ENCODE measurements around the gene CDHR4. TPM values are rescaled to one million over a fixed set of nuclear protein-coding genes. Genes with fewer than 3 reads are reported as not detected.

CDHR4 gene
- total RNA-seq, 2 donors from 2014 or later, result 0.24 TPM; not detected in 1

DNA sequence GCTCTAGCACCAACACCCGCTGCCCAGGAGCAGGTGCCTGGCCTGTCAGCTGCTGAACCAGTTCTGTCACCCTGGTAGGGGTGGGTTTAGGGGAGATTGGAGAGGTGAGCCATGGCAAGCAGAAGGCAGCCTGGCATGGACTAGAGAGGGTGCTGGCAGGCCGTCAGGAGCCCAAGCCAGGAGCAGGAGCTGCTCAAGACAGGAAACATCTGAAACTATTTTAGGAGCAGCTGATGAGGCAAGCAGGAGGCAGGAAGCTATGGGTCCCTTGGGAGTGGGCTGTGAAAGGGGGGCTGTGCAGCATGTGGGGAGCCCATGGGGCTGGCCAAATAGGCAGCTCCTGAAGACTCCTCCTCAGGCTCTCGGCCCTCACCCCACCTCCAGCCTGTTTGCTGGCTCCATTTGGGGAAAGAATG is 5.7 kb upstream of the CDHR4 start:
- peak; percentile 89 for DNase-seq
- peak; percentile 42 to 58 for ATAC-seq
- intact Hi-C loops (cut with DNase I), result no loop called here

DNA sequence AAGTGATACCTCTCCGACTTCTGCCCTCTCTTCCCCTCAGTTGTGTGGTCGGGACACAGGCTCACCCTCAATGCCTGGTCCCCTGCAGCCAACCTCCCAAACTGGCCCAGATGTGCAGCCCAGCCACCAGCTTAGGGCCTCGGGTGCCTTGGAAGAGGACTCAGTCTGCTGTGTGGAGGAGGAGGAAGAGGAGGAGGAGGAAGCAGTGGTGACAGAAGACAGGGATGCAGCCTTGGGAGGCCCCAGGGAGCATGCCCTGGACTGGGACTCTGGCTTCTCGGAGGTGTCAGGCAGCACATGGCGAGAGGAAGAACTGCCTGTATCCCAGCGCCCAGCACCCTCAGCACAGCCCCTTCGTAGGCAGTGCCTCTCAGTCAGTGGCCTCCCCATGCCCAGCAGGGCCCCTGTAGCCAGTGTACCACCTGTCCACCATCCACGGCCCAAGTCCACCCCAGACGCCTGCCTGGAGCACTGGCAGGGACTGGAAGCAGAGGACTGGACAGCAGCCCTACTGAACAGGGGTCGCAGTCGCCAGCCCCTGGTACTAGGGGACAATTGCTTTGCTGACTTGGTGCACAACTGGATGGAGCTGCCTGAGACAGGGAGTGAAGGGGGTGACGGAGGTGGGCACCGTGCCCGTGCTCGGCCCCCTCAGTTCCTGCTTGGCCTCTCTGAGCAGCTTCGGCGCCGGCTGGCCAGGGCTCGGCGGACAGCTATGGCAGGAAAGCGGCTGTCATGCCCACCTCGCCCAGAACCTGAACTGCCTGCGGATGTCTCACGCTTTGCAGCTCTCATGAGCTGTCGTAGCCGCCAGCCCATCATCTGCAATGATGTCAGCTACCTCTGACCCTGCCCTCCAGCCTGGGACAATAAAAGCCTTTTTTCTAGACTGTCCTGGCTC is 4.7 kb upstream of the CDHR4 start:
- DNase-seq (peak; percentile 58), ATAC-seq (no peak)
- intact Hi-C loops (cut with DNase I), result loop anchor here in 1 of 2 donors (5.0 kb wide), 1 partner anchor 38 kb away; no protein-coding TSS in a partner anchor

DNA sequence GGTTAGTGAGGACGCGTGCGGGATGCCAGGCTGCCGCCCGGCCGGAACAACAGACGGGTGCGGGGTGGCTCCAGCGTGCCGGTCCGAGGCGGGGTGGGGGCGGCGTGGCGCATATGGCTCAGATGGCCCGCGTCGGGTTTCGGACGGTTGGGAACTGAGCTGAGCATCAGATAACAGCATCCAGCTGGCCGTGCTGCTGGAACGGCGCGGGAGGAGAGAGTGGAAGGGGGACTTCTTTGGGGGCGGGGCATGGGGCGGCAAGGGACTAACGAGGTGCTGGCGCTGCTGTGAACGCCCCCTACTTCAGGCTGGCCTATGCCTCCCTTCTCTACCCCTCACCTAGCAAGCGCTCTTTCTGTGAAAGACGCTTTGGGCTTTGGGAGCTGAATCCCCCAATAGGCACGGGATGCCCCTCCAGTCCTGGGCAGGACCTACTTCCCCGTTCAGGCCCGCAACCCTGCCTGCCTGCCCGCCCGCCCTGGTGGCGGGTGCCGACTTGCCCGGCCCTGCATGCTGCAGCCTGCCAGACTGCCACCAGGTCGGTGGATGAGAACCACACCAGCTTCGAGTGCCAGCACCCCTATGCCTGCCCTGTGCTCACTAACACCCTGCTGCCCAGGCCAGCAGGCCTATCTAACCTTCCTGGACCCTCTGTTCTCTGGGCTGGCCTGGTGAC is 3.9 kb upstream of the CDHR4 start:
- DNase-seq (peak; percentile 39), ATAC-seq (peak; percentile 6 to 13)
- intact Hi-C loops (cut with DNase I), result loop anchor here (1.0 to 5.0 kb wide), 3 partner anchors 36 to 103 kb away; no protein-coding TSS in a partner anchor

- peak; percentile 84 to 87 for ATAC-seq
- intact Hi-C loops (cut with DNase I), result loop anchor here (1.0 to 5.0 kb wide), 3 partner anchors 36 to 104 kb away; no protein-coding TSS in a partner anchor
- peak; percentile 93 for DNase-seq
Measured at GRCh38 chr3:49802719-49803464, 3.2 kb upstream of the CDHR4 start, which contains the start of gene INKA1. INKA1 (plus strand) TSS chr3:49803261; CDS start chr3:49803393, 132 bp downstream.

GRCh38 chr3:49801160-49801559 is 1.5 kb upstream of the CDHR4 start:
- DNase-seq (no peak), ATAC-seq (no peak)
- intact Hi-C loops (cut with DNase I), result loop anchor here in 1 of 2 donors (5.0 kb wide), 1 partner anchor 41 kb away; no protein-coding TSS in a partner anchor

DNA sequence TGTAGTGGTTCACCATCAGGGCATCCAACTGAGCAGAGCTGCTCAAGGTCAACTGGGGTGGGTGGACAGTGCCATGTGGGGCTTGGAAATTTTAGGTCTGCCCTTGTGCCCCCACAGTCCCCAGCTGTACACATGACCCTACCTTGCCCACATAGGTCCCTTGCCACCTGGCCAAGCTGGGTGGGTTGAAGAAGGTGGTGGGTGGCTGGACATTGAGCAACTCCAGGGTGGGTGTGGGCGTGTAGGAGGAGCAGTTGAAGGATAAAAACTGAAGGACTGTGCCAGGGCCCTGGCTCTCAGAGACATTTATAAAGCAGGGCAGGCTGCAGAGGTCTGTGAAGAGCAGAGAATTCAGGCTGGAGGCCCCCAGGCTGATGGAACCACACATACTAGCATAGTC is 568 bp downstream of the CDHR4 start:
- intact Hi-C loops (cut with DNase I), result no loop called here
- ATAC-seq, result no peak
- no peak for DNase-seq

- no peak for DNase-seq
- intact Hi-C loops (cut with DNase I), result no loop called here
- ATAC-seq, result no peak
Measured at GRCh38 chr3:49794926-49795905, 4.5 kb downstream of the CDHR4 start.

DNA sequence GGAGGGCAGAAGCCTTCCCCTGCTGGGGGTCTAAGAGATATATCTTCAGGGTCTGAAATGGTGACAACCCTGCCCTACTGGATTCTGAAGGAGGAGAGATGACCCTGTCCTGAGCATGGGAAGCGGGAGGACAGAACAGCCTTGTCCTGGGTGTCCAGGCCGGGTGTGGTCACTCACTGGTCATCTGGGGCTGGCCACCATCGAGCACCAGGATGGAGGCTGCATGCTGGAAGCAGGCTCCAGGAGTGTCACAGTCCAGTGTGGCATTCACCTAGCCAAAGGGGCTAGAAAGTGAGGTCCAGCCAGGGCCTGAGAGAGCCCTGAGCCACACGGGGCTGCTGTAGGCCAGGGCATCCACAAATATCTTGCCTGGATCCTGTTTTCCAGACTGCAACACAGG is 5.2 kb downstream of the CDHR4 start:
- intact Hi-C loops (cut with DNase I), result no loop called here
- no peak for ATAC-seq
- no peak for DNase-seq

- ATAC-seq, result no peak
- intact Hi-C loops (cut with DNase I), result no loop called here
- no peak for DNase-seq
Measured at GRCh38 chr3:49793486-49794085, 6.1 kb downstream of the CDHR4 start.

- ATAC-seq (no peak), DNase-seq (no peak)
- intact Hi-C loops (cut with DNase I), result no loop called here
Measured at GRCh38 chr3:49792371-49793150, 7.1 kb downstream of the CDHR4 start.

DNA sequence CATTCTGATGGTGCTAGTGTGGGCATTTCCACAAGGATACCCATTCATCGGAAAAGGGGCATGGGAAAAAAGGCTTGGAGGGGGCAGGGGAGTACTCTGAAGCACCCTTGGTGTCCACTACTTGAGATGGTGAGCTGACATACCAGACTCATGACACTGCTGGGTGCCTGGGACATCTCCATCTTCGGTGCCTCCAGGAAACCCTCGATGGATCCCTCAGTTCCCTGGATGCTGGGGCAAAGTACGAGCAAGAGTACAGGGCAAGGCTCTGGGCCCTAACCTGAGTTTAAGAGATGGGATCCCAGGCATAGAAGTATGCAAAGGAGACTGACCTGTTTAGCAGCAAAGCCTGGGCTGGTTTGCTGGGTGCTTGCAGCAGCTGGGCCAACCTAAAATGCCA is 8.1 kb downstream of the CDHR4 start:
- intact Hi-C loops (cut with DNase I), result no loop called here
- ATAC-seq (no peak), DNase-seq (no peak)

DNA sequence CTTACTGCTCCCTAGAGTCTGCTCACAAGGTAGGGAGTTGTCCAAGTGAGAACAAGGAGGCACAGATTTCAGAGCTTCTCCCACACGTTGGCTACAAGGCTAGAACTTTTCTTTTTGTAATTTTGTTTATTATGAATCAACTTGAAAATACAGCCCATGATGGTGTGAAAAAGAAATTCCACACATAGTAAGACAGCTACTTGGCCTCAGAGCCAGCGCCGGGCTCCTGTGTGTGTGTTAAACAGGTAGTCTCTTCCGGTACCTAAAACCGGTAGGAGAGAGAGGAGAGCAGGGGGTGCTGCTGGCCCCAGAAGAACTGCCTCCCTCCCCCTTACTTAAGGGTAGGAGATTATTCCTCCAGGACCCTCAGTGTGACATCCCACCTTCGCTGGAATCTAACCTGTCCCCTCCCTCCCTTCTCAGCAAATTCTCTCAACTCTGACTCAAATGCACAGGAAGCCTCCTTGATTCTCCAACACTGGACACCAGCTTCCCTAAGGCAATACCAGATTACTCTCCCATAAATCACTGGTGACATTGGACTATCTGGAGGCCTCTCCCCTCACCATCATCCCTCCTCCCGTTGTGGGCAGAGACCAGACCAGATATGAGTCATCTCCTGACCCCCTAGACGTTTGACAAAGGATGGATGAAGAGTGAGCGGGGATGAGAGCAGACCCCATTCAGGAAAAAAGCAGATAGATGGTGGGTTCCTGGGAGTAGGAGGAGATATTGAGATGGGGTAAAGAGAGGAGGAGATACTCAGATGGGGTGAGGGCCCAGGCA is 8.9 kb downstream of the CDHR4 start:
- DNase-seq (no peak), ATAC-seq (no peak)
- intact Hi-C loops (cut with DNase I), result no loop called here

DNA sequence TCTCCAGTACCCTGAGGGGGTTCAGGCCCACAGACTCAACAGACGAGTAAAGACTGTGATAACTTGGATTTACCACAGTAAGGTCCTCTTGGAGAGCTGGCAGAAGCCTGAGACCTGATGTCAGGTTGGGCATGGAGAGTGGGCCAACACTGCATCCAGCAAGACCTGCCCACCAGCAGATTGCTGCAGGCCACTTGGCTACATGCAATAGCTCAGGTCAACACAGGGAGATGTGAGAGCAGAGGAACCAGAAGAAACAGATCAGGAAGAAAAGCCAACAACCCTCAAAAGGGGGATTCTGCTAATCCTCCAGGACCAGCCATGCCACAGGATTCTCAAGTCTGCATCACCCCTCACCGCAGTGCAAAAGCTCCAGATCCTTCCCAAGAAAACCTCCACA is 11.6 kb downstream of the CDHR4 start:
- intact Hi-C loops (cut with DNase I), result no loop called here
- ATAC-seq (no peak), DNase-seq (no peak)

- DNase-seq (no peak), ATAC-seq (no peak)
- intact Hi-C loops (cut with DNase I), result no loop called here
Measured at GRCh38 chr3:49787536-49787935, 12.1 kb downstream of the CDHR4 start.

GRCh38 chr3:49787182-49787464 is 12.6 kb downstream of the CDHR4 start:
- intact Hi-C loops (cut with DNase I), result no loop called here
- no peak for ATAC-seq
- no peak for DNase-seq

- intact Hi-C loops (cut with DNase I), result no loop called here
Measured at GRCh38 chr3:49786357-49787181, 13.1 kb downstream of the CDHR4 start, which contains the start of gene IP6K1. IP6K1 (minus strand) TSS chr3:49786542; CDS start chr3:49748040, 38,502 bp downstream.

More at GRCh38 chr3:49786357-49787181, 13.1 kb downstream of the CDHR4 start, which contains the start of gene IP6K1:
- DNase-seq, result peak; percentile 100
- peak; percentile 100 for ATAC-seq

Measured in left cardiac atrium (tissue), 4 donors.